ENCODE results near the gene MRPL20. TPM values are rescaled to one million over a fixed set of nuclear protein-coding genes. Genes with fewer than 3 reads are reported as not detected.

Gene MRPL20
- total and polyA plus RNA-seq, 9 of the 15 experiments (the other 6 are each of a cell fraction or from before 2014, with no cell fraction given): 180 to 671 (median 229) TPM

DNA sequence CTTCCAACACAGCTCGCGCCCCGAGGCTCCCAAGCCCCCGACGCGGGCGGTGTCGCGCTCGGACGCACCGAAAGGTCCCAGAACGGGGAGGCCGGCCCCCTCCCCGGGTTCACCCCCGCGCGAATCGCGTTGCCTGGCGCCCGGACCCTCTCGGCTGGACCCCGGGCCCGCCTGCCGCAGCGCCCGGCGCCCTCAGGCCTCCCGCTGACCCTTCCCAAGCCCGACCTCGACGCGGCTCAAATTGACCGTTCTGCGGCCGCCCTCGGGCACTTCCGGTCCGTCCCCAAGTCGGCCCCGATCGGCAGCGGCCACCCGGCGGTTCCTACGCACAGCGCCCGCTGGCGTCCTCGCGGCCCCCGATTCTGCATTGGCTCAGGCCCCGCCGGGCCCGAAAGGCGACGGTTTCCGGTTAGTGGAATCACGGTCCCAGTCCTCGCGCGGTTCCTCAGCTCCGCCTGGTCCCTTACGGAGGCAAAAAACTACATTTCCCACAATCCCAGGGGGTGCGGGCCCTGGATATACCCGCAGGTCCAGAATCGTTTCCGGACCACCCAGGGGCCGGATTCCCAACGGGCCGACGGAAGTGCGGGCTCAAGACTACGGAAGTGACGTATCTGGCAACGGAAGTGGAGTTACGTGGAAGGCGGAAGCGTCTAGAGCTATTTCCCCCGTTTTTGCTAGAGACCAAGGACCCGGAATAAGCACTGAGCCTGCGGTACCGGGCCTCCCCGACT, 32.0 kb downstream of the MRPL20 start, which contains the start of gene AURKAIP1 (continued):
- TF ChIP-seq NR3C1 (CRISPR knock-in tag; IDR thresholded peaks at IDR 0.05): no peak
- TF ChIP-seq ZNF75A (CRISPR knock-in tag; IDR thresholded peaks at IDR 0.05): no peak
- TF ChIP-seq CREB3 (tag; conservative IDR thresholded peaks at IDR 0.05; ENCODE audit: low read depth): peak; percentile 86
- TF ChIP-seq, protein P1, sequence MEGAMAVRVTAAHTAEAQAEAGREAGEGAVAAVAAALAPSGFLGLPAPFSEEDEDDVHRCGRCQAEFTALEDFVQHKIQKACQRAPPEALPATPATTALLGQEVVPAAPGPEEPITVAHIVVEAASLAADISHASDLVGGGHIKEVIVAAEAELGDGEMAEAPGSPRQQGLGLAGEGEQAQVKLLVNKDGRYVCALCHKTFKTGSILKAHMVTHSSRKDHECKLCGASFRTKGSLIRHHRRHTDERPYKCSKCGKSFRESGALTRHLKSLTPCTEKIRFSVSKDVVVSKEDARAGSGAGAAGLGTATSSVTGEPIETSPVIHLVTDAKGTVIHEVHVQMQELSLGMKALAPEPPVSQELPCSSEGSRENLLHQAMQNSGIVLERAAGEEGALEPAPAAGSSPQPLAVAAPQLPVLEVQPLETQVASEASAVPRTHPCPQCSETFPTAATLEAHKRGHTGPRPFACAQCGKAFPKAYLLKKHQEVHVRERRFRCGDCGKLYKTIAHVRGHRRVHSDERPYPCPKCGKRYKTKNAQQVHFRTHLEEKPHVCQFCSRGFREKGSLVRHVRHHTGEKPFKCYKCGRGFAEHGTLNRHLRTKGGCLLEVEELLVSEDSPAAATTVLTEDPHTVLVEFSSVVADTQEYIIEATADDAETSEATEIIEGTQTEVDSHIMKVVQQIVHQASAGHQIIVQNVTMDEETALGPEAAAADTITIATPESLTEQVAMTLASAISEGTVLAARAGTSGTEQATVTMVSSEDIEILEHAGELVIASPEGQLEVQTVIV (CRISPR knock-in tag; IDR thresholded peaks at IDR 0.05; ENCODE audit: borderline replicate concordance): peak; percentile 26; the same call in 1 of the 2 replicates
- no peak for TF ChIP-seq NELFE (IDR thresholded peaks at IDR 0.05; ENCODE audit: insufficient read depth, insufficient read length)
- TF ChIP-seq, protein P2, sequence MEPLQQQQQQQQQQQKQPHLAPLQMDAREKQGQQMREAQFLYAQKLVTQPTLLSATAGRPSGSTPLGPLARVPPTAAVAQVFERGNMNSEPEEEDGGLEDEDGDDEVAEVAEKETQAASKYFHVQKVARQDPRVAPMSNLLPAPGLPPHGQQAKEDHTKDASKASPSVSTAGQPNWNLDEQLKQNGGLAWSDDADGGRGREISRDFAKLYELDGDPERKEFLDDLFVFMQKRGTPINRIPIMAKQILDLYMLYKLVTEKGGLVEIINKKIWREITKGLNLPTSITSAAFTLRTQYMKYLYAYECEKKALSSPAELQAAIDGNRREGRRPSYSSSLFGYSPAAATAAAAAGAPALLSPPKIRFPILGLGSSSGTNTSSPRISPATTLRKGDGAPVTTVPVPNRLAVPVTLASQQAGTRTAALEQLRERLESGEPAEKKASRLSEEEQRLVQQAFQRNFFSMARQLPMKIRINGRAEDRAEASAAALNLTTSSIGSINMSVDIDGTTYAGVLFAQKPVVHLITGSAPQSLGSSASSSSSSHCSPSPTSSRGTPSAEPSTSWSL (CRISPR knock-in tag; IDR thresholded peaks at IDR 0.05; ENCODE audit: borderline replicate concordance): peak; percentile 82; the same call in 1 of the 2 replicates
- no peak for TF ChIP-seq CHAMP1 (IDR thresholded peaks at IDR 0.05)
- no peak for TF ChIP-seq ZNF655 (CRISPR knock-in tag; IDR thresholded peaks at IDR 0.05)
- no peak for TF ChIP-seq ZBTB8A (IDR thresholded peaks at IDR 0.05; ENCODE audit: partially characterized antibody)
- TF ChIP-seq THAP7 (CRISPR knock-in tag; IDR thresholded peaks at IDR 0.05): peak; percentile 93
- peak; percentile 88 for TF ChIP-seq ZKSCAN1 (IDR thresholded peaks at IDR 0.05; ENCODE audit: low read depth, low read length)
- TF ChIP-seq ZNF263 (CRISPR knock-in tag; IDR thresholded peaks at IDR 0.05; ENCODE audit: borderline replicate concordance): peak; percentile 58; the same call in 1 of the 2 replicates
- TF ChIP-seq MEF2A (IDR thresholded peaks at IDR 0.05; ENCODE audit: control insufficient read depth, low read depth, low read length): peak; percentile 60; the same call in 1 of the 2 replicates
- peak; percentile 97 for TF ChIP-seq HMGN3 (IDR thresholded peaks at IDR 0.05; ENCODE audit: borderline replicate concordance, extremely low read depth, insufficient read length, low read depth, low read length)
- no peak for TF ChIP-seq FOXA3 (CRISPR knock-in tag; conservative IDR thresholded peaks at IDR 0.05 in 1 of 2, IDR thresholded peaks at IDR 0.05 in 1 of 2)
